HG02623 (cell line): Measurements from ENCODE around the gene NUSAP1.
A peak's percentile ranks its signal among the peaks of the same experiment; 100 is the strongest.
"Not testable (repeated sequence)": the region's sequence is repeated elsewhere in the genome, so short reads cannot be mapped to it uniquely, and the experiment has no call there.

Experiments
- ATAC-seq: cut with Tn5 transposase; IDR thresholded peaks from one replicate; pipeline ENCODE4 v1.9.1; 2021; ENCODE audit warnings: moderate library complexity; ENCODE audit not compliant: unreplicated experiment

NUSAP1 gene

DNA sequence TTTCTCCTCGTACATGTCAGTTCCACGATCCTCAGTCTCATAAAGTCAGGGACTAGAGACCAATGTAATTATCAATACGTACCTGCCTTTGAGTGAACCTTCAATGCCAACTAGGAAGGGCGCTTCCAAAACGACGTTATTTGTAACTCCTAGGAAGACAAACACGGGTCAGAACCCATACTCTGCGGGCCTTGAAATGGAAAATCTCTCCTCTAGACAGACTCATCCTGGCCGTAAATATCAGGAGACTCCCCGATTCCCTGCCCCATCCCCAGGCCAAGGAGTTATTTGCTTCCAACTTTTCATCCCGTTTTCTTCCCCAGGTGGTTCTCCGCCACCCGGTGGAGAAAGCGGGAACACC is 868 bp upstream of the NUSAP1 start:
- no peak for ATAC-seq

- peak; percentile 10 for ATAC-seq
Measured at GRCh38 chr15:41333026-41333562, 413 bp downstream of the NUSAP1 start.

GRCh38 chr15:41334293-41335120 is 1.8 kb downstream of the NUSAP1 start:
- no peak for ATAC-seq

DNA sequence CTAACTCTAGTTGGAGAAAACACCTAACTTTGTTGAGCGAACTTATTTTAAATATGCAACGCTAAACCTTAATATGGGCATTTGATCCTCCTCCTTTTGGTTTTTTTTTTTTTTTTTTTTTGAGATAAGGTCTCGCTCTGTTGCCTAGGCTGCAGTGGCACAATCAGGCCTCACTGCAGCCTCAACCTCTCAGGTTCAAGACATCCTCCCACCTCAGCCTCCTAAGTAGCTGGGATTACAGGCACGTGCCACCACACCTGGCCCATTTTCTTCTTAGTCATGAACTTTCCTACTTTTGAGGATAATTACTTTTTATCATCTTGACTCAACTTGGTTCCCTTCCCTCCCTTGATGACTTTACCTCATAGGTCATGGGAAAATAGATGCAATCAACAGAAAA is 3.9 kb downstream of the NUSAP1 start:
- ATAC-seq, result no peak

- no peak for ATAC-seq
Measured at GRCh38 chr15:41337047-41337446, 4.4 kb downstream of the NUSAP1 start.

DNA sequence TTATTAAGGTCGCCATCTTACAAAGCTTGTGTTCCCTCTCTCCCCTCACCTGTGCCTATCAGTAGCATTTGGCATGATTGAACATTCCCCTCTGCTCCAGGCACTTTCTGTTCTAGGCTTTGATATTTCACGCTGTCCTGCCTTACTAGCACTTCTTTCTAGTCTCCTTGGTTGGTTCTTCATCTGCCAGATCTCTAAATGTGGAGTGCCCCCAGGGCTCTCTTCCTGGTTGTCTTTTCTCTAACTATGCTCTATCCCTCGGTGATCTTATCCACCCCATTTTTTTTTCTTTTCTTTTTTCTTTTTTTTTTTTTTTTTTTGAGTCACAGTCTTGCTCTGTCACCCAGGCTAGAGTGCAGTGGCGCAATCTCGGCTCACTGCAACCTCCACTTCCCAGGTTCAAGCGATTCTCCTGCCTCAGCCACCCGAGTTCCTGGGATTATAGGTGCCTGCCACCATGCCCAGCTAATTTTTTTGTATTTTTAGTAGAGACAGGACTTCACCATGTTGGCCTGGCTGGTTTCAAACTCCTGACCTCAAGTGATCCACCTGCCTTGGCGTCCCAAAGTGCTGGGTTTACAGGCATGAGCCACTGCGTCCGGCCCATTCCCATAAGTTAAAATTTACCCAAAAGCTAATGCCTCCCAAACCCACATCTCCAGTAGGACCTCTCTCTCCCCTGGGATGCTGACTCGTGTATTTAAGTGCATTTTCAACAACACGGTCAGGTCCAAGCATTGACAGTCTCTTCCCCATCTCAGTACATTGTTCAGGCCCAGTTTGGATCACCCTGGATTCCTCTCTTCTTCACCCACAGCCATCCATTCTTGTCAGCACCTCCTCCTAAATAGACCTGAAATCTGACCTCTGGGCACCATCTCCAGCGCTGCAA is 5.2 kb downstream of the NUSAP1 start:
- no peak for ATAC-seq

DNA sequence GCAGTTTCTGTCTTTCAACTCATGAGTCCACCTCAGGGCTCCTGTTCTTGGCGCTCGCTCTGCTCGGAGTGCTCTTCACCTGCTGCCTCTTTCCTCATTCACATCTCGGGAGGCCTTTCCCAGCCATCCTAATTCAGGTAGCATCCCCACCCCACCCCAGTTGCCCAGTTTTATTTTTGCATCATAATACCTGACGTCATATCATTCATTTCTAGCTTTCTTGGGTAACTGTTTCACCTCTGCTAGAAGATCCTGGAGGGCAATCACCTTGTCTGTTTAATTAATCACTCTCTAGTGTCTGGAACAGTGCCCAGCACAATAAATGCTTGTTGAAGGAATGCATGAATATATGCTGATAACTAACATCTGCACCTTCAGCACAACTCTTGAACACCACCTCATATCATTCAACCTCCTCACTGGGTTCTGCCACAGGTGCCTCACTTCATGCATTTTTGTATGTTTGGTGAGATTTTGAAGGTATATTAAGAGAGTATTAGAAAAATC is 7.6 kb downstream of the NUSAP1 start:
- no peak for ATAC-seq

DNA sequence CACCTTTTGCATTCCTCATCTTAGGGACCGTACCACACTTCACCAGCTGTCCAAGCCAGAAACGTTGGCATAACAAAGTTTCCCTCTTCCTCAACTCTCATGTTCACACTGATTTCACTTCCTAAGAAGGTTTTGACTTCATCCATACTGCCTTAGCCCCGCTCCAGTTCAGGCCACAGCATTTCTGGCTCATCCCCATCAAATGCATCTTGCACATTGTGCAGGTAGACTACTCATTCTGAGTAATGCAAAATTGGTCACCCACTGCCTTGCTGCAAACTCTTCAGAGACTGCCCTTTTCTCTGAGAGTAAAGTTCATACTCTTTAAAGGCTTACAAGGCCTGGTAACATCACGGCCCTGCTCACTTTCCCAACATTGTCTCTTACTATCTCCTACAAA is 8.8 kb downstream of the NUSAP1 start:
- ATAC-seq, result no peak

GRCh38 chr15:41347236-41347635 is 14.6 kb downstream of the NUSAP1 start:
- no peak for ATAC-seq

DNA sequence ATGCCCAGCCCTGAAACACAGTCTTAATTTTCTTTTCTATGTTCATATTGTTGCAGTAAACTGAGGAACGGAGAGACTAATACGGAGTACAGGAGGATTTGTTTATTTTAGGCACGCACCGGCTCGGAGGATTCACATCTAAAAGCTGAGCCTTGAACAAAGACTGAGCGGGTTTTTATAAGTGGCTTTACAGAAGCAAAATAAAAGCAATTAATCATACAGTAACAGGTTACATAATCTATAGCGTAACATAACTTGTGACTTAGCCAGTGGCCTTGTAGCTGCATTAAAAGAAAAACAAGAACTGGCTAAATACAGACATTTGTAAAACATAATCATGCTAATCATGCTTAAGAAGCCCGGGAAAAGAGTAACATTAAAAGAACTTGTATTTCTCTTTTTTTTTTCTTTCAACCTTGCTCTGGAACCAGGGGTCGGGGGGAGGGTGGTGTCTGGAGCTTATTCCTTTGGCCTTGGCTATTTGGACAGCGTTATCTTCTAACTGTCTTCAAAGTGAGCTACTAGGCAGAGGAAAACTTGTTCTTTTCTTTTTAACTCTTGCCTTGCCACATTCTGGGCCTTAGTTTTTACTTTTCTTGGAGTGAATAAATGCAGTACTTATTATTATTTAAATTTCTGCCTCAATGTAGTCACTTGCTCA is 17.5 kb downstream of the NUSAP1 start:
- ATAC-seq, result no peak

DNA sequence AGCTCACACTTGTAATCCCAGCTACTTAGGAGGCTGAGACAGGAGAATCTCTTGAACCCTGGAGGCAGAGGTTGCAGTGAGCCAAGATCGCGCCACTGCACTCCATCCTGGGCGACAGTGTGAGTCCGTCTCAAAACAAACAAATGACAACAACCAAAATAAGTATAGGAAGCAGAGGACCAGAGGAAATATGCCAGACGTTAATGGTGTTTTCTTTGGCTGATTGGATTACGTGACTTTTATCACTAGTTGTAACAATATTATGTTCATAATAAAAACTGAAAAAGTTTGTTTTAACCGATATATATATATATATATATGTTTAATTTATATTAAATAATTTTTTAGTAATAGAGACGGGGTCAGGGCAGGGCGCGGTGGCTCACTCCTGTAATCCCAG is 21.7 kb downstream of the NUSAP1 start:
- ATAC-seq, result no peak

DNA sequence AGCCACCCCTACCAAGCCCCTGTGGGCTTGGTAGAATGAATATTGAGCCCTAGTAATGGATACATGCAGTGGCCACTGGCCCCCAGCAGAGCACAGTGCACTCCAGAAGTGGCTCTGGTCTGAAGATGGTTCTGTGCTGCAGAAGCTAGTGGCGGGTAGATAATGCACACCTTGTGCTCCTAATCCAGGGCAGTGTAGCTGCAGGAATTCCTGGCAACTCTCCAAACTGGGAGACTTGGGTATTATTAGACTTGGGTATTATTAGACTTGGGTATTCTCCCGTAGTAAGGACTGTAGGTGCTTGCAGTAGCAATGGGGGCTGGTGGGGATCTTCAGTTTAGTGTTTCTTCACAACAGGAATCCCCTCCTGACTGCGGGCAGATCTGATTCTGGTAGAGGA is 34.7 kb downstream of the NUSAP1 start:
- ATAC-seq, result no peak

- no peak for ATAC-seq
Measured at GRCh38 chr15:41377978-41378377, 45.3 kb downstream of the NUSAP1 start.

- ATAC-seq, result not testable (repeated sequence)
Measured at GRCh38 chr15:41383974-41384749, 51.5 kb downstream of the NUSAP1 start.

GRCh38 chr15:41387646-41388045 is 55.0 kb downstream of the NUSAP1 start:
- no peak for ATAC-seq

DNA sequence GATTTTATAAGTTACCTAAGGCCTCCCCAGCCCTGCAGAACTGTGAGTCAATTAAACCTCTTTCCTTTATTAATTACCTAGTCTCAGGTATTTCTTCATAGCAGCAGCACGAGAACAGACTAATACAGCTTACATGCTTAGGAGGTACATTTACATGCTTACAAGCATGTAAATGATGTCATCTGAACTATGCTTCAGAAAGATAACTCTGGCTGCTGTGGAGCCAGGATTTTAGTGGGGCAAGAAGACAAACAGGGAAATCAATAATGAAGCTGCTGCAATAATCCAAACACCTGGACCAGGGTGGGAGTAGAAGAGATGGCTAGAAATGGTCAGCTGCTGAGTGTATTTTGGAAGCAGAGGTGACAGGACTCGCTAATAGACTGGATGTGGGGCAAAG is 60.0 kb downstream of the NUSAP1 start:
- ATAC-seq, result no peak

- ATAC-seq, result no peak
Measured at GRCh38 chr15:41394924-41395323, 62.2 kb downstream of the NUSAP1 start.

DNA sequence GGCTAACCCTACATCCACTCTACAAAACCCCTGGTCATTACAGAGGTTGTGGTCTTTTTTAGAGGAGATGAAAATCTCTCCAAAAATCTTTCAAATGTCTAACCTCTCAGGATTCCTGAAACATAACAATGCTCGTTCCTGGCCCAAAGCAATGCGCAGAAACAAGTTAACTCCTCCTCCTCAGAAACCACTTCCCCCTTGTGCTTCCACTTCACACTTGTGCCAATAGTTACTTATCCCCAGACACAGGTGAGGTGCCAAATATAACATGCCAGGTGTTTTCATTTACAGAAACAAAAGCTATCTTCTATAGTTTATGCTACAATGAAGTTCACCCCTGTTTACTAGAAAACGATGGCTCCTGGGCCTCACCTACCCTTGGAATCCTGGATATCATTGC is 63.4 kb downstream of the NUSAP1 start:
- ATAC-seq, result no peak

DNA sequence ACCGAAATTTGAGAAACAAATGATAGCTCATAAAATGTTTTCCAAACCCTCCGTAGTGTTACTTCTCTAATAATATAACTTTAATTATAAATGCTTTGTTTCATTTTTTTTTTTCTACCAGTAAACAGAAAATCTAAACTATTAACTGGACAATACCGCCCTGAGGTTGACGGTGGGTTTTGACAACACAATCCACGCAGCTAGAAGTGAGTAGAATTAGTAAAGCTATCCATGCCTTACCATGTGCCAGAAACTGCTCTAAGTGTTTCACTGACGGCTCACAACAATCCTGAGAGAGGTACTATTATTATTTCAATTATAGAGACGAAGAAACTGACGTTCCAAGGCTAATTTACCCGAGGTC is 69.2 kb downstream of the NUSAP1 start:
- ATAC-seq, result no peak

GRCh38 chr15:41407341-41407740 is 74.7 kb downstream of the NUSAP1 start:
- ATAC-seq, result no peak
